ENCODE results near the gene PRSS38. TPM values are rescaled to one million over a fixed set of nuclear protein-coding genes. Genes with fewer than 3 reads are reported as not detected.

The PRSS38 gene
- polyA plus RNA-seq, 3 donors: not detected

DNA sequence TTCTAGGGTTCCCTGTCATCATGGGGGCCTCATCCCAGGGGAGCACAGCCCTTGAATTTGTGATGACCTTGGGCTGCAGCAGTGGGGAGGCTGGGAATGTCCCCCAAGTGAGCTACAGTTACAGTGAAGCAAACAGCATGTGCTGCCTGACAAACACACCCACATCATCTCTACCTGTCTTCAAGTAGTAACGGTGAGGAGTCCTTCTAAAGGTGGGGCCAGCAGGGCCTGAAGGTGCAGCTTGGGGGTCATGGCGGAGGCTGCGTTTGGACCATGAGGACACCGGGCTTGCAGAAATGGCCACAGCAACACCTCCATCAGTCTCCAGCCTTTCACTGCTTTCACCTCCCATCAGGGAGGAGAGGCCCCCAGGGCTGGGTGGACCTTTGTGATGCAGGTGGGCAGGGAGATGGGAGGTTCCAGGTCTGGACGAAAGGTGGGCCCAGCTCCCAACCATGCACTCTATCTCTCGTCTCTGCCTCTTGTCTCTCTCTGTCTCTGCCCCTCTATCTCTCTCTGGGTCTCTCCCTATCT lies 76.5 kb downstream of the PRSS38 start:
- no peak overlapping the region for H3K27ac Mint-ChIP-seq
- WGBS (ENCODE audit: insufficient coverage): 93% methylated on average over 3 of the region's 6 CpGs

DNA sequence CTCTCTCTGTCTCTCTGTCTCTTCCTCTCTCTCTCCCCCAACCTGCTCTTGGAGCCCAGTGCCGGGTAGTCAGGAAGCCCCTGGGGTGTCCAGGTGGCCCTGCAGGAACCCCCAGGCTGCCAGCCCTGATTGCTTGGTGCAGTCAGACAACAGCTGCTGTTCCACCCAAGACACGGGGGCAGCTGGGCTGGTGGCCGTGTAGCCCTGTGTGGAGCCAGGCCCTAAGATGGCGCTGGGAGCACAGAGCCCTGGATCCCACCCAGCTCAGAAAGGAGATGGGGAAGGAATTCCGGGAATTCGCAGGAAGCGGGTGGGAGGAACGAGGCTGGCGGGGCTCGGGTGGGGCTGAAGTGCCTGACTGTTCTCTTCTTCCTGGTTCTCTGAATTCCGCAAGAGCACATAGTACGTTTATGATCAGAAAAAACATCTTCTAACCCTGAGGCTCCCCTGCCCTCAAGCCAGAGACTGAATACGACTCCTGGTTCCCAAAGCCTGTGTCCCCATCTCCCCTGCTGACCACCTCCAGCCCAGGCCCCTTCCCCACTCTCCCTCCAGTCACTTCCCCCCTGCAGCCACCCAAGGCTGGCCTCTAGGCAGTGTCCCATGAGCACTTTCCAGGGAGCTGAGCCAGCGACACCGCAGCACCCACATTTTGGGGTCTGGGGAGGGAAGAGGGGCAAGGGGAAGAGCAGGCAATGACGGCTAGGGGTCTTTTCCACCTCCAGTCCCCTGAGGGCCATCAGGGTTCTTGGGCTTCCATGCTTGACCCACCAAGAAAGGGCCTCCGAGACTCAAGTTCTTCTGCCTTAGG lies 77.2 kb downstream of the PRSS38 start:
- Histone ChIP-seq H3K36me3 (replicated peaks in 1 of 2; ENCODE audit: control insufficient read depth in 1 of 2, insufficient read depth in 2 of 2, low read length in 2 of 2) (no peaks in the 10 kb centered on the region), H3K79me2 (ENCODE audit: insufficient read depth, low read length) (no peaks in the 10 kb centered on the region), H3K9ac (ENCODE audit: insufficient read depth, low read length, poor library complexity, severe bottlenecking) (no peak overlapping the region), H3K9me3 (replicated peaks in 1 of 2; ENCODE audit: control insufficient read depth in 1 of 2, insufficient read depth in 1 of 2, low read length in 2 of 2) (no peaks in the 10 kb centered on the region), H3K4me1 (ENCODE audit: control insufficient read depth in 1 of 2, insufficient read depth in 2 of 2, low read length in 2 of 2) (no peaks in the 10 kb centered on the region), H4K20me1 (ENCODE audit: insufficient read depth, low read length) (no peaks in the 10 kb centered on the region), H3K4me2 (replicated peaks; ENCODE audit: extremely low read depth, low read length, poor library complexity, severe bottlenecking) (no peak overlapping the region), H2AFZ (ENCODE audit: insufficient read depth, low read depth, low read length, poor library complexity, severe bottlenecking) (no peak overlapping the region), H3K27me3 (ENCODE audit: control insufficient read depth in 2 of 2, insufficient read depth in 2 of 2, low read length in 2 of 2) (no peaks in the 10 kb centered on the region), H3K4me3 (replicated peaks in 1 of 3; ENCODE audit: low read depth in 2 of 3, low read length in 3 of 3) (no peak overlapping the region), H3K27ac (ENCODE audit: low read depth in 1 of 2, low read length in 2 of 2) (no peak overlapping the region)
- Mint-ChIP-seq H3K9me3 (no peaks in the 10 kb centered on the region), H3K27ac (peak overlapping the region in 1 of 7 donors; percentile 7), H3K4me3 (no peak overlapping the region), H3K4me1 (peaks cover 3% of the 10 kb centered on the region), H3K27me3 (ENCODE audit: low read depth in 3 of 3) (peaks cover 0 to 2% (median 0%) of the 10 kb centered on the region in 3 donors), H3K36me3 (no peaks in the 10 kb centered on the region)
- WGBS (ENCODE audit: insufficient coverage): 90% methylated on average over 11 of the region's 17 CpGs
- TF ChIP-seq CTCF (IDR thresholded peaks at IDR 0.05): no peak
- intact Hi-C loops (cut with micrococcal nuclease): no loop called here
- no peak for DNase-seq

More for the DNA sequence above, 76.5 kb downstream of the PRSS38 start:
- DNase-seq: no peak
- H4K20me1 ChIP-seq (ENCODE audit: insufficient read depth, low read length): no peaks in the 10 kb centered on the region
- H2AFZ ChIP-seq (ENCODE audit: insufficient read depth, low read depth, low read length, poor library complexity, severe bottlenecking): no peak overlapping the region
- no peak overlapping the region for H3K4me2 ChIP-seq (replicated peaks; ENCODE audit: extremely low read depth, low read length, poor library complexity, severe bottlenecking)
- intact Hi-C loops (cut with micrococcal nuclease): no loop called here
- Mint-ChIP-seq H3K4me3 (no peak overlapping the region), H3K4me1 (peaks cover 3% of the 10 kb centered on the region), H3K36me3 (no peaks in the 10 kb centered on the region), H3K27me3 (ENCODE audit: low read depth in 3 of 3) (peaks cover 0 to 2% (median 0%) of the 10 kb centered on the region in 3 donors), H3K9me3 (no peaks in the 10 kb centered on the region)
- peaks cover 0 to 2% of the 10 kb centered on the region in 2 donors for H3K27me3 ChIP-seq (ENCODE audit: control insufficient read depth in 2 of 2, insufficient read depth in 2 of 2, low read length in 2 of 2)
- no peaks in the 10 kb centered on the region for H3K36me3 ChIP-seq (replicated peaks in 1 of 2; ENCODE audit: control insufficient read depth in 1 of 2, insufficient read depth in 2 of 2, low read length in 2 of 2)
- no peak overlapping the region for H3K9ac ChIP-seq (ENCODE audit: insufficient read depth, low read length, poor library complexity, severe bottlenecking)
- H3K27ac ChIP-seq (ENCODE audit: low read depth in 1 of 2, low read length in 2 of 2): no peak overlapping the region
- H3K79me2 ChIP-seq (ENCODE audit: insufficient read depth, low read length): no peaks in the 10 kb centered on the region
- H3K9me3 ChIP-seq (replicated peaks in 1 of 2; ENCODE audit: control insufficient read depth in 1 of 2, insufficient read depth in 1 of 2, low read length in 2 of 2): no peaks in the 10 kb centered on the region
- no peak for TF ChIP-seq CTCF (IDR thresholded peaks at IDR 0.05)
- peaks cover 3 to 4% of the 10 kb centered on the region in 2 donors for H3K4me1 ChIP-seq (ENCODE audit: control insufficient read depth in 1 of 2, insufficient read depth in 2 of 2, low read length in 2 of 2)
- H3K4me3 ChIP-seq (replicated peaks in 1 of 3; ENCODE audit: low read depth in 2 of 3, low read length in 3 of 3): no peak overlapping the region

Data from CD14-positive monocyte (primary cell).